ENCODE results near the gene SSRP1. TPM values are rescaled to one million over a fixed set of nuclear protein-coding genes. Genes with fewer than 3 reads are reported as not detected.
A peak's percentile ranks its signal among the peaks of the same experiment; 100 is the strongest.

Gene SSRP1
- total and polyA plus RNA-seq, 9 of the 15 experiments (the other 6 are each of a cell fraction or from before 2014, with no cell fraction given) = 91.1 to 416 (median 245) TPM

- TF ChIP-seq, protein P1, sequence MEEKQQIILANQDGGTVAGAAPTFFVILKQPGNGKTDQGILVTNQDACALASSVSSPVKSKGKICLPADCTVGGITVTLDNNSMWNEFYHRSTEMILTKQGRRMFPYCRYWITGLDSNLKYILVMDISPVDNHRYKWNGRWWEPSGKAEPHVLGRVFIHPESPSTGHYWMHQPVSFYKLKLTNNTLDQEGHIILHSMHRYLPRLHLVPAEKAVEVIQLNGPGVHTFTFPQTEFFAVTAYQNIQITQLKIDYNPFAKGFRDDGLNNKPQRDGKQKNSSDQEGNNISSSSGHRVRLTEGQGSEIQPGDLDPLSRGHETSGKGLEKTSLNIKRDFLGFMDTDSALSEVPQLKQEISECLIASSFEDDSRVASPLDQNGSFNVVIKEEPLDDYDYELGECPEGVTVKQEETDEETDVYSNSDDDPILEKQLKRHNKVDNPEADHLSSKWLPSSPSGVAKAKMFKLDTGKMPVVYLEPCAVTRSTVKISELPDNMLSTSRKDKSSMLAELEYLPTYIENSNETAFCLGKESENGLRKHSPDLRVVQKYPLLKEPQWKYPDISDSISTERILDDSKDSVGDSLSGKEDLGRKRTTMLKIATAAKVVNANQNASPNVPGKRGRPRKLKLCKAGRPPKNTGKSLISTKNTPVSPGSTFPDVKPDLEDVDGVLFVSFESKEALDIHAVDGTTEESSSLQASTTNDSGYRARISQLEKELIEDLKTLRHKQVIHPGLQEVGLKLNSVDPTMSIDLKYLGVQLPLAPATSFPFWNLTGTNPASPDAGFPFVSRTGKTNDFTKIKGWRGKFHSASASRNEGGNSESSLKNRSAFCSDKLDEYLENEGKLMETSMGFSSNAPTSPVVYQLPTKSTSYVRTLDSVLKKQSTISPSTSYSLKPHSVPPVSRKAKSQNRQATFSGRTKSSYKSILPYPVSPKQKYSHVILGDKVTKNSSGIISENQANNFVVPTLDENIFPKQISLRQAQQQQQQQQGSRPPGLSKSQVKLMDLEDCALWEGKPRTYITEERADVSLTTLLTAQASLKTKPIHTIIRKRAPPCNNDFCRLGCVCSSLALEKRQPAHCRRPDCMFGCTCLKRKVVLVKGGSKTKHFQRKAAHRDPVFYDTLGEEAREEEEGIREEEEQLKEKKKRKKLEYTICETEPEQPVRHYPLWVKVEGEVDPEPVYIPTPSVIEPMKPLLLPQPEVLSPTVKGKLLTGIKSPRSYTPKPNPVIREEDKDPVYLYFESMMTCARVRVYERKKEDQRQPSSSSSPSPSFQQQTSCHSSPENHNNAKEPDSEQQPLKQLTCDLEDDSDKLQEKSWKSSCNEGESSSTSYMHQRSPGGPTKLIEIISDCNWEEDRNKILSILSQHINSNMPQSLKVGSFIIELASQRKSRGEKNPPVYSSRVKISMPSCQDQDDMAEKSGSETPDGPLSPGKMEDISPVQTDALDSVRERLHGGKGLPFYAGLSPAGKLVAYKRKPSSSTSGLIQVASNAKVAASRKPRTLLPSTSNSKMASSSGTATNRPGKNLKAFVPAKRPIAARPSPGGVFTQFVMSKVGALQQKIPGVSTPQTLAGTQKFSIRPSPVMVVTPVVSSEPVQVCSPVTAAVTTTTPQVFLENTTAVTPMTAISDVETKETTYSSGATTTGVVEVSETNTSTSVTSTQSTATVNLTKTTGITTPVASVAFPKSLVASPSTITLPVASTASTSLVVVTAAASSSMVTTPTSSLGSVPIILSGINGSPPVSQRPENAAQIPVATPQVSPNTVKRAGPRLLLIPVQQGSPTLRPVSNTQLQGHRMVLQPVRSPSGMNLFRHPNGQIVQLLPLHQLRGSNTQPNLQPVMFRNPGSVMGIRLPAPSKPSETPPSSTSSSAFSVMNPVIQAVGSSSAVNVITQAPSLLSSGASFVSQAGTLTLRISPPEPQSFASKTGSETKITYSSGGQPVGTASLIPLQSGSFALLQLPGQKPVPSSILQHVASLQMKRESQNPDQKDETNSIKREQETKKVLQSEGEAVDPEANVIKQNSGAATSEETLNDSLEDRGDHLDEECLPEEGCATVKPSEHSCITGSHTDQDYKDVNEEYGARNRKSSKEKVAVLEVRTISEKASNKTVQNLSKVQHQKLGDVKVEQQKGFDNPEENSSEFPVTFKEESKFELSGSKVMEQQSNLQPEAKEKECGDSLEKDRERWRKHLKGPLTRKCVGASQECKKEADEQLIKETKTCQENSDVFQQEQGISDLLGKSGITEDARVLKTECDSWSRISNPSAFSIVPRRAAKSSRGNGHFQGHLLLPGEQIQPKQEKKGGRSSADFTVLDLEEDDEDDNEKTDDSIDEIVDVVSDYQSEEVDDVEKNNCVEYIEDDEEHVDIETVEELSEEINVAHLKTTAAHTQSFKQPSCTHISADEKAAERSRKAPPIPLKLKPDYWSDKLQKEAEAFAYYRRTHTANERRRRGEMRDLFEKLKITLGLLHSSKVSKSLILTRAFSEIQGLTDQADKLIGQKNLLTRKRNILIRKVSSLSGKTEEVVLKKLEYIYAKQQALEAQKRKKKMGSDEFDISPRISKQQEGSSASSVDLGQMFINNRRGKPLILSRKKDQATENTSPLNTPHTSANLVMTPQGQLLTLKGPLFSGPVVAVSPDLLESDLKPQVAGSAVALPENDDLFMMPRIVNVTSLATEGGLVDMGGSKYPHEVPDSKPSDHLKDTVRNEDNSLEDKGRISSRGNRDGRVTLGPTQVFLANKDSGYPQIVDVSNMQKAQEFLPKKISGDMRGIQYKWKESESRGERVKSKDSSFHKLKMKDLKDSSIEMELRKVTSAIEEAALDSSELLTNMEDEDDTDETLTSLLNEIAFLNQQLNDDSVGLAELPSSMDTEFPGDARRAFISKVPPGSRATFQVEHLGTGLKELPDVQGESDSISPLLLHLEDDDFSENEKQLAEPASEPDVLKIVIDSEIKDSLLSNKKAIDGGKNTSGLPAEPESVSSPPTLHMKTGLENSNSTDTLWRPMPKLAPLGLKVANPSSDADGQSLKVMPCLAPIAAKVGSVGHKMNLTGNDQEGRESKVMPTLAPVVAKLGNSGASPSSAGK (IDR thresholded peaks at IDR 0.05) = no peak
- TF ChIP-seq ESRRB (CRISPR knock-in tag; IDR thresholded peaks at IDR 0.05; ENCODE audit: borderline replicate concordance) (no peak), EWSR1 (IDR thresholded peaks at IDR 0.05; ENCODE audit: borderline replicate concordance, low read depth, partially characterized antibody) (no peak), PHB2 (IDR thresholded peaks at IDR 0.05; ENCODE audit: low read depth) (no peak), NFIX (CRISPR knock-in tag; IDR thresholded peaks at IDR 0.05; ENCODE audit: low read depth) (no peak), ZNF511 (CRISPR knock-in tag; IDR thresholded peaks at IDR 0.05) (no peak), CEBPZ (IDR thresholded peaks at IDR 0.05; ENCODE audit: borderline replicate concordance, low read depth, low read length) (no peak), ATF7 (IDR thresholded peaks at IDR 0.05) (0 out of 2 replicates have a peak, but pooled peaks have one; percentile 23)
- TF ChIP-seq, protein P2, sequence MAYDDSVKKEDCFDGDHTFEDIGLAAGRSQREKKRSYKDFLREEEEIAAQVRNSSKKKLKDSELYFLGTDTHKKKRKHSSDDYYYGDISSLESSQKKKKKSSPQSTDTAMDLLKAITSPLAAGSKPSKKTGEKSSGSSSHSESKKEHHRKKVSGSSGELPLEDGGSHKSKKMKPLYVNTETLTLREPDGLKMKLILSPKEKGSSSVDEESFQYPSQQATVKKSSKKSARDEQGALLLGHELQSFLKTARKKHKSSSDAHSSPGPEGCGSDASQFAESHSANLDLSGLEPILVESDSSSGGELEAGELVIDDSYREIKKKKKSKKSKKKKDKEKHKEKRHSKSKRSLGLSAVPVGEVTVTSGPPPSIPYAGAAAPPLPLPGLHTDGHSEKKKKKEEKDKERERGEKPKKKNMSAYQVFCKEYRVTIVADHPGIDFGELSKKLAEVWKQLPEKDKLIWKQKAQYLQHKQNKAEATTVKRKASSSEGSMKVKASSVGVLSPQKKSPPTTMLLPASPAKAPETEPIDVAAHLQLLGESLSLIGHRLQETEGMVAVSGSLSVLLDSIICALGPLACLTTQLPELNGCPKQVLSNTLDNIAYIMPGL (CRISPR knock-in tag; IDR thresholded peaks at IDR 0.05) = no peak
Observed at GRCh38 chr11:57349491-57350274, 14.0 kb upstream of the SSRP1 start (continued).

All from K562 (cell line).